Measurements from ENCODE around the gene SIN3B. TPM values are rescaled to one million over a fixed set of nuclear protein-coding genes. Genes with fewer than 3 reads are reported as not detected.

The SIN3B gene
- total and polyA plus RNA-seq, 2 of the 13 experiments (the other 11 are each of a cell fraction or from before 2014, with no cell fraction given) = 12.9 to 25.7 TPM

DNA sequence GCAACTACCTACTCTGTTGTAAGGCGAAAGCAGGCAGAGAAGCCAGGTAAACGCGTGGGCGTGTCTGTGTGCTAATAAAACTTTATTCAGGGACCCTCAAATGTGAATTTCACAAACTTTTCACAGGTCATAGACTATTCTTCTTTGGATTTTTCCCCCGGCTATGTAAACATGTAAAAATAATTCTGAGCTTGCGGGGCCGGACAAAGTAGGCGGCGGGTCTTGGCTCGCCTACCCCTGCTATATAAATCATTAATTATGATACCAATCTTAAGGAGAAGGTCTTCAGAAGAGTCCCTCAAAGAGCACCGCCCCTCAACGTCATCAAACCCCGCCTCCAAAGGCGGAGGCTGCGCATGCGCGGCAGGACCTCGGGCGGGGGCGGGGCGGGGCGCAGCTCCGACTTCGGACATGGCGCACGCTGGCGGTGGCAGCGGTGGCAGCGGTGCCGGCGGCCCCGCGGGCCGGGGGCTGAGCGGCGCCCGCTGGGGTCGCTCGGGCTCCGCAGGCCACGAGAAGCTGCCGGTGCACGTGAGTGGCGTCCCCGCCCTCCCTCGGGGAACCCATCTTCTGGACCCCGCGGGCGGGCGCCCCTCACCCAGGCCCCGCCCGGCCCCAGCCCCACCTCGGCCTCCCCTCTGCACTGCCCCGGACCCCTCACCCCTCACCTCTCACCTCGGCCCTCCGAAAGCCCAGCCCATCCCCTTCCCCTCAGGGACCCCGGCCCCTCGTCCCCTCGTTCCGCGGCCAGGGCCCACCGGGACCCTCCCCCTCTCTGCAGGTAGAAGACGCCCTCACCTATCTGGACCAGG, at the start of gene SIN3B (continued):
- TF ChIP-seq, protein P1, sequence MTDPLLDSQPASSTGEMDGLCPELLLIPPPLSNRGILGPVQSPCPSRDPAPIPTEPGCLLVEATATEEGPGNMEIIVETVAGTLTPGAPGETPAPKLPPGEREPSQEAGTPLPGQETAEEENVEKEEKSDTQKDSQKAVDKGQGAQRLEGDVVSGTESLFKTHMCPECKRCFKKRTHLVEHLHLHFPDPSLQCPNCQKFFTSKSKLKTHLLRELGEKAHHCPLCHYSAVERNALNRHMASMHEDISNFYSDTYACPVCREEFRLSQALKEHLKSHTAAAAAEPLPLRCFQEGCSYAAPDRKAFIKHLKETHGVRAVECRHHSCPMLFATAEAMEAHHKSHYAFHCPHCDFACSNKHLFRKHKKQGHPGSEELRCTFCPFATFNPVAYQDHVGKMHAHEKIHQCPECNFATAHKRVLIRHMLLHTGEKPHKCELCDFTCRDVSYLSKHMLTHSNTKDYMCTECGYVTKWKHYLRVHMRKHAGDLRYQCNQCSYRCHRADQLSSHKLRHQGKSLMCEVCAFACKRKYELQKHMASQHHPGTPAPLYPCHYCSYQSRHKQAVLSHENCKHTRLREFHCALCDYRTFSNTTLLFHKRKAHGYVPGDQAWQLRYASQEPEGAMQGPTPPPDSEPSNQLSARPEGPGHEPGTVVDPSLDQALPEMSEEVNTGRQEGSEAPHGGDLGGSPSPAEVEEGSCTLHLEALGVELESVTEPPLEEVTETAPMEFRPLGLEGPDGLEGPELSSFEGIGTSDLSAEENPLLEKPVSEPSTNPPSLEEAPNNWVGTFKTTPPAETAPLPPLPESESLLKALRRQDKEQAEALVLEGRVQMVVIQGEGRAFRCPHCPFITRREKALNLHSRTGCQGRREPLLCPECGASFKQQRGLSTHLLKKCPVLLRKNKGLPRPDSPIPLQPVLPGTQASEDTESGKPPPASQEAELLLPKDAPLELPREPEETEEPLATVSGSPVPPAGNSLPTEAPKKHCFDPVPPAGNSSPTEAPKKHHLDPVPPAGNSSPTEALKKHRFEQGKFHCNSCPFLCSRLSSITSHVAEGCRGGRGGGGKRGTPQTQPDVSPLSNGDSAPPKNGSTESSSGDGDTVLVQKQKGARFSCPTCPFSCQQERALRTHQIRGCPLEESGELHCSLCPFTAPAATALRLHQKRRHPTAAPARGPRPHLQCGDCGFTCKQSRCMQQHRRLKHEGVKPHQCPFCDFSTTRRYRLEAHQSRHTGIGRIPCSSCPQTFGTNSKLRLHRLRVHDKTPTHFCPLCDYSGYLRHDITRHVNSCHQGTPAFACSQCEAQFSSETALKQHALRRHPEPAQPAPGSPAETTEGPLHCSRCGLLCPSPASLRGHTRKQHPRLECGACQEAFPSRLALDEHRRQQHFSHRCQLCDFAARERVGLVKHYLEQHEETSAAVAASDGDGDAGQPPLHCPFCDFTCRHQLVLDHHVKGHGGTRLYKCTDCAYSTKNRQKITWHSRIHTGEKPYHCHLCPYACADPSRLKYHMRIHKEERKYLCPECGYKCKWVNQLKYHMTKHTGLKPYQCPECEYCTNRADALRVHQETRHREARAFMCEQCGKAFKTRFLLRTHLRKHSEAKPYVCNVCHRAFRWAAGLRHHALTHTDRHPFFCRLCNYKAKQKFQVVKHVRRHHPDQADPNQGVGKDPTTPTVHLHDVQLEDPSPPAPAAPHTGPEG (CRISPR knock-in tag; IDR thresholded peaks at IDR 0.05) = 0 out of 2 replicates have a peak, but pooled peaks have one; percentile 43
- TF ChIP-seq ZMYM4 (CRISPR knock-in tag; IDR thresholded peaks at IDR 0.05) (peak; percentile 21; the same call in 1 of the 2 replicates), ZKSCAN1 (IDR thresholded peaks at IDR 0.05; ENCODE audit: low read length) (peak; percentile 10; the same call in 1 of the 2 replicates), ZNF766 (CRISPR knock-in tag; IDR thresholded peaks at IDR 0.05; ENCODE audit: borderline replicate concordance) (no peak), ESRRA (CRISPR knock-in tag; IDR thresholded peaks at IDR 0.05; ENCODE audit: low read depth) (0 out of 2 replicates have a peak, but pooled peaks have one; percentile 38), ZNF775 (CRISPR knock-in tag; IDR thresholded peaks at IDR 0.05; ENCODE audit: borderline replicate concordance) (no peak), ZNF574 (CRISPR knock-in tag; IDR thresholded peaks at IDR 0.05) (peak; percentile 40; the same call in 1 of the 2 replicates)
- TF ChIP-seq, protein P2, sequence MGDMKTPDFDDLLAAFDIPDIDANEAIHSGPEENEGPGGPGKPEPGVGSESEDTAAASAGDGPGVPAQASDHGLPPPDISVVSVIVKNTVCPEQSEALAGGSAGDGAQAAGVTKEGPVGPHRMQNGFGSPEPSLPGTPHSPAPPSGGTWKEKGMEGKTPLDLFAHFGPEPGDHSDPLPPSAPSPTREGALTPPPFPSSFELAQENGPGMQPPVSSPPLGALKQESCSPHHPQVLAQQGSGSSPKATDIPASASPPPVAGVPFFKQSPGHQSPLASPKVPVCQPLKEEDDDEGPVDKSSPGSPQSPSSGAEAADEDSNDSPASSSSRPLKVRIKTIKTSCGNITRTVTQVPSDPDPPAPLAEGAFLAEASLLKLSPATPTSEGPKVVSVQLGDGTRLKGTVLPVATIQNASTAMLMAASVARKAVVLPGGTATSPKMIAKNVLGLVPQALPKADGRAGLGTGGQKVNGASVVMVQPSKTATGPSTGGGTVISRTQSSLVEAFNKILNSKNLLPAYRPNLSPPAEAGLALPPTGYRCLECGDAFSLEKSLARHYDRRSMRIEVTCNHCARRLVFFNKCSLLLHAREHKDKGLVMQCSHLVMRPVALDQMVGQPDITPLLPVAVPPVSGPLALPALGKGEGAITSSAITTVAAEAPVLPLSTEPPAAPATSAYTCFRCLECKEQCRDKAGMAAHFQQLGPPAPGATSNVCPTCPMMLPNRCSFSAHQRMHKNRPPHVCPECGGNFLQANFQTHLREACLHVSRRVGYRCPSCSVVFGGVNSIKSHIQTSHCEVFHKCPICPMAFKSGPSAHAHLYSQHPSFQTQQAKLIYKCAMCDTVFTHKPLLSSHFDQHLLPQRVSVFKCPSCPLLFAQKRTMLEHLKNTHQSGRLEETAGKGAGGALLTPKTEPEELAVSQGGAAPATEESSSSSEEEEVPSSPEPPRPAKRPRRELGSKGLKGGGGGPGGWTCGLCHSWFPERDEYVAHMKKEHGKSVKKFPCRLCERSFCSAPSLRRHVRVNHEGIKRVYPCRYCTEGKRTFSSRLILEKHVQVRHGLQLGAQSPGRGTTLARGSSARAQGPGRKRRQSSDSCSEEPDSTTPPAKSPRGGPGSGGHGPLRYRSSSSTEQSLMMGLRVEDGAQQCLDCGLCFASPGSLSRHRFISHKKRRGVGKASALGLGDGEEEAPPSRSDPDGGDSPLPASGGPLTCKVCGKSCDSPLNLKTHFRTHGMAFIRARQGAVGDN (CRISPR knock-in tag; IDR thresholded peaks at IDR 0.05) = peak; percentile 39
- TF ChIP-seq, protein P3, sequence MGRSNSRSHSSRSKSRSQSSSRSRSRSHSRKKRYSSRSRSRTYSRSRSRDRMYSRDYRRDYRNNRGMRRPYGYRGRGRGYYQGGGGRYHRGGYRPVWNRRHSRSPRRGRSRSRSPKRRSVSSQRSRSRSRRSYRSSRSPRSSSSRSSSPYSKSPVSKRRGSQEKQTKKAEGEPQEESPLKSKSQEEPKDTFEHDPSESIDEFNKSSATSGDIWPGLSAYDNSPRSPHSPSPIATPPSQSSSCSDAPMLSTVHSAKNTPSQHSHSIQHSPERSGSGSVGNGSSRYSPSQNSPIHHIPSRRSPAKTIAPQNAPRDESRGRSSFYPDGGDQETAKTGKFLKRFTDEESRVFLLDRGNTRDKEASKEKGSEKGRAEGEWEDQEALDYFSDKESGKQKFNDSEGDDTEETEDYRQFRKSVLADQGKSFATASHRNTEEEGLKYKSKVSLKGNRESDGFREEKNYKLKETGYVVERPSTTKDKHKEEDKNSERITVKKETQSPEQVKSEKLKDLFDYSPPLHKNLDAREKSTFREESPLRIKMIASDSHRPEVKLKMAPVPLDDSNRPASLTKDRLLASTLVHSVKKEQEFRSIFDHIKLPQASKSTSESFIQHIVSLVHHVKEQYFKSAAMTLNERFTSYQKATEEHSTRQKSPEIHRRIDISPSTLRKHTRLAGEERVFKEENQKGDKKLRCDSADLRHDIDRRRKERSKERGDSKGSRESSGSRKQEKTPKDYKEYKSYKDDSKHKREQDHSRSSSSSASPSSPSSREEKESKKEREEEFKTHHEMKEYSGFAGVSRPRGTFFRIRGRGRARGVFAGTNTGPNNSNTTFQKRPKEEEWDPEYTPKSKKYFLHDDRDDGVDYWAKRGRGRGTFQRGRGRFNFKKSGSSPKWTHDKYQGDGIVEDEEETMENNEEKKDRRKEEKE (IDR thresholded peaks at IDR 0.05) = no peak
